Peyer's patch (tissue), 4 donors: Measurements from ENCODE around the gene BCAS3. TPM values are rescaled to one million over a fixed set of nuclear protein-coding genes. Genes with fewer than 3 reads are reported as not detected.

Experiments
- DNase-seq, 3 donors: peaks; one replicate each; pipeline ENCODE4 v3.0.0-alpha.2; 2017 to 2019
- H3K27ac ChIP-seq, 4 donors: fragments of 200-600 bp; sonication (generic); one replicate each; pipeline ENCODE4 v1.5.1; 2016 to 2019
- H3K27me3 ChIP-seq, 2 donors: fragments of 200-600 bp; sonication (generic); one replicate each; pipeline ENCODE4 v1.5.1; 2019
- H3K36me3 ChIP-seq, 3 donors: fragments of 200-600 bp; sonication (generic); one replicate each; pipeline ENCODE4 v1.5.1; 2016 to 2019
- H3K4me1 ChIP-seq, 4 donors: fragments of 200-600 bp; sonication (generic); one replicate each; pipeline ENCODE4 v1.5.1; 2016 to 2019
- H3K4me3 ChIP-seq, 4 donors: fragments of 200-600 bp; sonication (generic); 1 replicate in 3 of 4; 2 replicates in 1 of 4; pipeline ENCODE4 v1.5.1; 2016 to 2019; ENCODE audit warnings: mild to moderate bottlenecking in 1 of 4
- H3K9me3 ChIP-seq, 4 donors: fragments of 200-600 bp; sonication (generic); one replicate each; pipeline ENCODE4 v1.5.1; 2016 to 2019; ENCODE audit warnings: mild to moderate bottlenecking in 1 of 4
- CTCF ChIP-seq, 6 experiments: fragments of 450-650 bp in 4 of 6; fragments of 200-600 bp in 2 of 6; sonication (generic) in 1 of 6; IDR thresholded peaks; one replicate each; pipeline ENCODE4 v1.5.1; 2017 to 2019; ENCODE audit warnings: antibody characterized with exemption in 6 of 6, mild to moderate bottlenecking in 3 of 6, moderate library complexity in 1 of 6
- POLR2A ChIP-seq, 2 donors: fragments of 450-650 bp; IDR thresholded peaks; one replicate each; pipeline ENCODE4 v1.5.1; 2017; ENCODE audit warnings: antibody characterized with exemption in 2 of 2, mild to moderate bottlenecking in 2 of 2, moderate library complexity in 2 of 2
- total RNA-seq, 4 donors: library from RNA; depleted of rRNA; stranded (reverse); fragments of >200 nt; gene quantifications; one replicate each; pipeline ENCODE4 v1.1.0, GENCODE V29; 2016

The BCAS3 gene
- total RNA-seq, 4 donors from 2014 or later = 25.7 to 109 (median 57.1) TPM

GRCh38 chr17:60745544-60745943 lies 67.9 kb downstream of the BCAS3 start:
- Histone ChIP-seq H3K36me3 (no peaks in the 10 kb centered on the region), H3K9me3 (no peaks in the 10 kb centered on the region), H3K27ac (no peak overlapping the region), H3K4me3 (no peak overlapping the region), H3K27me3 (no peaks in the 10 kb centered on the region), H3K4me1 (no peaks in the 10 kb centered on the region)
- no peak for DNase-seq
- TF ChIP-seq CTCF (IDR thresholded peaks at IDR 0.05) (no peak), POLR2A (IDR thresholded peaks at IDR 0.05) (no peak)

GRCh38 chr17:60747069-60747808 lies 69.6 kb downstream of the BCAS3 start:
- no peak overlapping the region for H3K4me3 ChIP-seq
- H3K27me3 ChIP-seq = no peaks in the 10 kb centered on the region
- no peak for DNase-seq
- TF ChIP-seq CTCF (IDR thresholded peaks at IDR 0.05) (no peak), POLR2A (IDR thresholded peaks at IDR 0.05) (no peak)
- H3K27ac ChIP-seq = no peak overlapping the region
- H3K4me1 ChIP-seq = no peaks in the 10 kb centered on the region
- H3K9me3 ChIP-seq = no peaks in the 10 kb centered on the region
- H3K36me3 ChIP-seq = no peaks in the 10 kb centered on the region

- Histone ChIP-seq H3K4me3 (no peak overlapping the region), H3K27me3 (no peaks in the 10 kb centered on the region), H3K9me3 (no peaks in the 10 kb centered on the region), H3K4me1 (no peaks in the 10 kb centered on the region), H3K27ac (no peak overlapping the region), H3K36me3 (no peaks in the 10 kb centered on the region)
- DNase-seq = no peak
- TF ChIP-seq POLR2A (IDR thresholded peaks at IDR 0.05) (no peak), CTCF (IDR thresholded peaks at IDR 0.05) (no peak)
Measured at GRCh38 chr17:60748204-60748603, 70.6 kb downstream of the BCAS3 start.

DNA sequence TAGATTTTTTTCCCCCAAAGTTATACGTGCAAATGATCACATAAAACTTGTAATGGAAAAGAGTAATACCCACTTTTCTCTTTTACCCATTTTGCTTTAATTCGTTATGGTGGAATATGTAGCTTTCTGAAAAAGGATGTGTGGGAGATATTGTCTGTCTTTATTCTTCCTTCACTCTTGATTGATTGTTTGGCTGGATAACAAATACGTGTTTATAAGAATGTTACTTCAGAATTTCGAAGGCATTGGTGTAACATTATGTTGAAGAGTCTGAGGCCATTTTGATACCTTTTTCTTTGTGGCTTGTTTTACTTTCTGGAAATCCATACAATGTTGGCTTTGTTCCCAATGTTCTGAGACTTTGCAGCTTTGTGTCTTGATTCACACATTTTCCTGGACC lies 71.4 kb downstream of the BCAS3 start:
- no peaks in the 10 kb centered on the region for H3K27me3 ChIP-seq
- no peaks in the 10 kb centered on the region for H3K36me3 ChIP-seq
- H3K27ac ChIP-seq = no peak overlapping the region
- no peaks in the 10 kb centered on the region for H3K9me3 ChIP-seq
- no peak for DNase-seq
- no peak overlapping the region for H3K4me3 ChIP-seq
- TF ChIP-seq POLR2A (IDR thresholded peaks at IDR 0.05) (no peak), CTCF (IDR thresholded peaks at IDR 0.05) (no peak)
- H3K4me1 ChIP-seq = no peaks in the 10 kb centered on the region

GRCh38 chr17:60749708-60750107 lies 72.1 kb downstream of the BCAS3 start:
- H3K4me1 ChIP-seq = no peaks in the 10 kb centered on the region
- no peak overlapping the region for H3K4me3 ChIP-seq
- no peak overlapping the region for H3K27ac ChIP-seq
- no peaks in the 10 kb centered on the region for H3K36me3 ChIP-seq
- H3K9me3 ChIP-seq = no peaks in the 10 kb centered on the region
- DNase-seq = no peak
- TF ChIP-seq CTCF (IDR thresholded peaks at IDR 0.05) (no peak), POLR2A (IDR thresholded peaks at IDR 0.05) (no peak)
- H3K27me3 ChIP-seq = no peaks in the 10 kb centered on the region
